ENCODE results near the gene DDC.

GRCh38 chr7:50431316-50431715 is 133.9 kb downstream of the DDC start:
- TF ChIP-seq CTCF (IDR thresholded peaks at IDR 0.05) (no peak), EP300 (IDR thresholded peaks at IDR 0.05) (no peak), POLR2A (IDR thresholded peaks at IDR 0.05; ENCODE audit: low read depth) (no peak)

All from esophagus muscularis mucosa (tissue), 4 donors.